SK-N-SH treated with all-trans-retinoic acid at 6 μM for 48 hours (cell line): ENCODE data around the gene MAT1A.
A peak's percentile ranks its signal among the peaks of the same experiment; 100 is the strongest.

Experiments
- ATAC-seq: fragments of 200-7000 bp; cut with Tn5 transposase; 3 replicates; pipeline ENCODE4 v1.9.1; 2020; ENCODE audit warnings: mild to moderate bottlenecking, moderate library complexity
- ARNTL ChIP-seq: fragments of 450-650 bp; formaldehyde crosslinking; IDR thresholded peaks from 2 replicates; pipeline ENCODE4 v1.5.0; 2020; ENCODE audit warnings: low read depth, mild to moderate bottlenecking, moderate library complexity, borderline replicate concordance
- BACH2 ChIP-seq: fragments of 250-450 bp; sonication (Bioruptor Pico); IDR thresholded peaks from 2 replicates; pipeline ENCODE4 v1.9.0; 2021; ENCODE audit warnings: mild to moderate bottlenecking, borderline replicate concordance
- CREB5 ChIP-seq: fragments of 250-450 bp; sonication (Bioruptor Pico); IDR thresholded peaks from 2 replicates; pipeline ENCODE4 v1.5.1; 2020; ENCODE audit warnings: low read depth, mild to moderate bottlenecking, moderate library complexity
- CSDC2 ChIP-seq: fragments of 250-450 bp; sonication (Bioruptor Pico); IDR thresholded peaks from 2 replicates; pipeline ENCODE4 v1.5.0; 2020; ENCODE audit warnings: mild to moderate bottlenecking, moderate library complexity
- CSRNP3 ChIP-seq: fragments of 250-450 bp; sonication (Bioruptor Pico); IDR thresholded peaks from 2 replicates; pipeline ENCODE4 v1.5.1; 2021; ENCODE audit warnings: mild to moderate bottlenecking, moderate library complexity
- ESRRG ChIP-seq: fragments of 250-450 bp; sonication (Bioruptor Pico); IDR thresholded peaks from 2 replicates; pipeline ENCODE4 v1.6.1; 2021; ENCODE audit warnings: mild to moderate bottlenecking
- GLIS3 ChIP-seq: fragments of 250-450 bp; sonication (Bioruptor Pico); IDR thresholded peaks from 2 replicates; pipeline ENCODE4 v1.5.0; 2020; ENCODE audit warnings: mild to moderate bottlenecking, moderate library complexity
- OSR1 ChIP-seq: fragments of 250-450 bp; sonication (Bioruptor Pico); IDR thresholded peaks from 2 replicates; pipeline ENCODE4 v1.8.0; 2022; ENCODE audit warnings: moderate library complexity, mild to moderate bottlenecking, inconsistent platforms
- PATZ1 ChIP-seq: fragments of 250-450 bp; sonication (Bioruptor Pico); IDR thresholded peaks from 2 replicates; pipeline ENCODE4 v1.8.0; 2020; ENCODE audit warnings: mild to moderate bottlenecking, moderate library complexity, borderline replicate concordance
- PPARA ChIP-seq: fragments of 250-450 bp; sonication (Bioruptor Pico); IDR thresholded peaks from 2 replicates; pipeline ENCODE4 v1.5.0; 2020; ENCODE audit warnings: mild to moderate bottlenecking, borderline replicate concordance
- RARB ChIP-seq: fragments of 250-450 bp; sonication (Bioruptor Pico); IDR thresholded peaks from 2 replicates; pipeline ENCODE4 v1.8.0; 2021; ENCODE audit warnings: mild to moderate bottlenecking, moderate library complexity
- SNAI2 ChIP-seq: fragments of 250-450 bp; sonication (Bioruptor Pico); IDR thresholded peaks from 2 replicates; pipeline ENCODE4 v1.5.0; 2020; ENCODE audit warnings: mild to moderate bottlenecking, moderate library complexity
- TCF4 ChIP-seq: fragments of 250-450 bp; sonication (Bioruptor Pico); IDR thresholded peaks from 2 replicates; pipeline ENCODE4 v1.8.0; 2021; ENCODE audit warnings: mild to moderate bottlenecking, moderate library complexity, borderline replicate concordance
- TOX ChIP-seq: fragments of 250-450 bp; sonication (Bioruptor Pico); IDR thresholded peaks from 2 replicates; pipeline ENCODE4 v1.8.0; 2021; ENCODE audit warnings: mild to moderate bottlenecking, moderate library complexity, borderline replicate concordance
- TSHZ2 ChIP-seq: fragments of 250-450 bp; sonication (Bioruptor Pico); IDR thresholded peaks from 2 replicates; pipeline ENCODE4 v1.5.0; 2020; ENCODE audit warnings: mild to moderate bottlenecking, moderate library complexity
- ZC3H10 ChIP-seq: fragments of 250-450 bp; sonication (Bioruptor Pico); IDR thresholded peaks from 2 replicates; pipeline ENCODE4 v1.5.1; 2021; ENCODE audit warnings: mild to moderate bottlenecking, moderate library complexity
- ZFP3 ChIP-seq: fragments of 250-450 bp; sonication (Bioruptor Pico); IDR thresholded peaks from 2 replicates; pipeline ENCODE4 v1.5.0; 2020; ENCODE audit warnings: mild to moderate bottlenecking, moderate library complexity
- ZFP30 ChIP-seq: fragments of 450-650 bp; formaldehyde crosslinking; IDR thresholded peaks from 2 replicates; pipeline ENCODE4 v1.5.0; 2022; ENCODE audit warnings: mild to moderate bottlenecking, moderate library complexity
- ZNF565 ChIP-seq: fragments of 450-650 bp; formaldehyde crosslinking; conservative IDR thresholded peaks from 2 replicates; pipeline ENCODE4 v1.5.0; 2020; ENCODE audit warnings: low read depth, mild to moderate bottlenecking, moderate library complexity

The MAT1A gene

GRCh38 chr10:80264081-80265056 lies 25.1 kb downstream of the MAT1A start (continued):
- TF ChIP-seq ZNF565 (CRISPR knock-in tag) (no peak), ZFP30 (CRISPR knock-in tag) (no peak), RARB (CRISPR knock-in tag) (no peak), GLIS3 (no peak), OSR1 (CRISPR knock-in tag) (no peak), BACH2 (CRISPR knock-in tag) (no peak)

GRCh38 chr10:80261316-80262030 lies 28.0 kb downstream of the MAT1A start:
- no peak for TF ChIP-seq SNAI2 (CRISPR knock-in tag)
- TF ChIP-seq ZFP3 (CRISPR knock-in tag) = no peak
- no peak for TF ChIP-seq ZFP30 (CRISPR knock-in tag)
- no peak for ATAC-seq

- ATAC-seq = peak; percentile 73
- TF ChIP-seq TCF4 (CRISPR knock-in tag) (no peak), PATZ1 (CRISPR knock-in tag) (no peak), ZC3H10 (CRISPR knock-in tag) (no peak), CSDC2 (no peak), ZFP3 (CRISPR knock-in tag) (no peak), TSHZ2 (CRISPR knock-in tag) (no peak), ESRRG (no peak), ARNTL (CRISPR knock-in tag) (no peak), OSR1 (CRISPR knock-in tag) (no peak), SNAI2 (CRISPR knock-in tag) (no peak), CSRNP3 (no peak), ZFP30 (CRISPR knock-in tag) (no peak), GLIS3 (no peak), RARB (CRISPR knock-in tag) (no peak), TOX (CRISPR knock-in tag) (no peak), PPARA (no peak), CREB5 (CRISPR knock-in tag) (no peak)
These were observed 28.9 kb downstream of the MAT1A start for GRCh38 chr10:80260295-80261243.
